Kidney (tissue), 14 donors: ENCODE measurements around the gene PHOX2B. TPM values are rescaled to one million over a fixed set of nuclear protein-coding genes. Genes with fewer than 3 reads are reported as not detected.
"Not testable (repeated sequence)": the region's sequence is repeated elsewhere in the genome, so short reads cannot be mapped to it uniquely, and the experiment has no call there.

Experiments used
- DNase-seq, 5 donors: peaks; one replicate each; pipeline ENCODE4 v3.0.0-alpha.2; 2013 to 2020
- FAIRE-seq: peaks from 2 replicates; lab custom pipeline; 2012; peaks lifted over from hg19 to GRCh38; lab: Jason Lieb, UNC
- H3K27ac ChIP-seq, 2 donors: one replicate each; pipeline ENCODE4 v1.7.0; 2013; ENCODE audit warnings: low read depth in 2 of 2, low read length in 2 of 2, inconsistent platforms in 1 of 2
- H3K27me3 ChIP-seq: one replicate; pipeline ENCODE4 v1.7.1; 2013; ENCODE audit warnings: low read length, inconsistent platforms; ENCODE audit not compliant: control insufficient read depth, insufficient read depth
- H3K36me3 ChIP-seq, 3 donors: one replicate each; pipeline versions ENCODE4 v1.7.0 to v1.7.1; 2013; ENCODE audit warnings: low read length in 3 of 3, control low read depth in 1 of 3, inconsistent platforms in 1 of 3; ENCODE audit not compliant: insufficient read depth in 3 of 3, control insufficient read depth in 2 of 3
- H3K4me1 ChIP-seq, 3 donors: one replicate each; pipeline versions ENCODE4 v1.7.0 to v1.7.1; 2013; ENCODE audit warnings: low read length in 3 of 3, inconsistent platforms in 1 of 3, low read depth in 1 of 3; ENCODE audit not compliant: control insufficient read depth in 2 of 3, insufficient read depth in 2 of 3
- H3K4me3 ChIP-seq, 3 donors: one replicate each; pipeline versions ENCODE4 v1.7.0 to v1.8.1; 2013; ENCODE audit warnings: low read length in 3 of 3, control low read depth in 1 of 3, inconsistent platforms in 1 of 3
- H3K9ac ChIP-seq, 3 donors: one replicate each; pipeline versions ENCODE4 v1.7.0 to v1.7.1; 2013; ENCODE audit warnings: low read length in 3 of 3, control low read depth in 1 of 3, inconsistent platforms in 1 of 3
- H3K9me3 ChIP-seq, 3 donors: one replicate each; pipeline versions ENCODE4 v1.7.0 to v1.7.1; 2013; ENCODE audit warnings: low read length in 3 of 3, control low read depth in 1 of 3, inconsistent platforms in 1 of 3; ENCODE audit not compliant: control insufficient read depth in 2 of 3, insufficient read depth in 1 of 3
- CTCF ChIP-seq: IDR thresholded peaks from 3 replicates; pipeline ENCODE4 v1.5.1; 2012; ENCODE audit warnings: mild to moderate bottlenecking, moderate library complexity, borderline replicate concordance; ENCODE audit not compliant: insufficient read depth; ENCODE audit errors: extremely low read depth
- intact Hi-C: fragments of 100-400 bp; cut with DNase I; formaldehyde crosslinking; loops from one replicate; pipeline ENCODE4 v1.11.1; 2022
- polyA plus RNA-seq: library from polyadenylated mRNA; stranded (reverse); fragments of 350-450 nt; fragmentation: Illumina TruSeq; extraction: RNeasy Lipid Tissue Mini Kit (QIAGEN cat#74804); gene quantifications from one replicate; pipeline ENCODE4 v1.2.3, GENCODE V29; 2014; ENCODE audit warnings: low read depth, low replicate concordance; ENCODE audit not compliant: insufficient read depth
- total RNA-seq: library from RNA; stranded (reverse); fragmentation: NEBNext Ultra II Directional; extraction: Animal tissue kit (Norgen Biotek cat#: 25700); gene quantifications from one replicate; pipeline ENCODE4 v1.2.1, GENCODE V29; 2021
- donor health status: control.
- donor health status: control.
- donor health status: control.
- donor health status: control.
- donor health status: control.
- donor health status: DM: yes; HTN: yes; CAD: no.
- donor health status: Normal renal cell carcinoma (clear cell type).

Gene PHOX2B
- total and polyA plus RNA-seq, 2 donors from 2014 or later: not detected

- no peak for TF ChIP-seq CTCF
Observed at GRCh38 chr4:41745292-41746024, 3.1 kb downstream of the PHOX2B start.

GRCh38 chr4:41744572-41745291 lies 3.8 kb downstream of the PHOX2B start:
- Histone ChIP-seq H3K27ac (no peak overlapping the region), H3K4me3 (no peak overlapping the region), H3K9ac (no peak overlapping the region), H3K4me1 (peaks cover 0 to 2% (median 0%) of the 10 kb centered on the region in 3 donors), H3K36me3 (no peaks in the 10 kb centered on the region), H3K27me3 (peaks cover 62% of the 10 kb centered on the region), H3K9me3 (no peaks in the 10 kb centered on the region)
- intact Hi-C loops: no loop called here
- FAIRE-seq (no peak), DNase-seq (peak in 3 of 5 donors; percentile 46 to 48 (median 47))
- no peak for TF ChIP-seq CTCF

More at GRCh38 chr4:41745292-41746024, 3.1 kb downstream of the PHOX2B start:
- Histone ChIP-seq H3K4me1 (peaks cover 0 to 2% (median 0%) of the 10 kb centered on the region in 3 donors), H3K9ac (no peak overlapping the region), H3K4me3 (no peak overlapping the region), H3K27me3 (peaks cover 69% of the 10 kb centered on the region), H3K36me3 (no peaks in the 10 kb centered on the region), H3K27ac (no peak overlapping the region), H3K9me3 (no peaks in the 10 kb centered on the region)
- DNase-seq (peak in 2 of 5 donors; percentile 9 to 49), FAIRE-seq (no peak)
- intact Hi-C loops: no loop called here

GRCh38 chr4:41741354-41741753 lies 7.2 kb downstream of the PHOX2B start:
- H3K4me1 ChIP-seq: no peaks in the 10 kb centered on the region
- DNase-seq (no peak), FAIRE-seq (no peak)
- intact Hi-C loops: no loop called here
- H3K27ac ChIP-seq: no peak overlapping the region
- no peaks in the 10 kb centered on the region for H3K36me3 ChIP-seq
- no peaks in the 10 kb centered on the region for H3K9me3 ChIP-seq
- H3K4me3 ChIP-seq: no peak overlapping the region
- H3K9ac ChIP-seq: no peak overlapping the region
- TF ChIP-seq CTCF: no peak
- H3K27me3 ChIP-seq: peaks cover 30% of the 10 kb centered on the region

- DNase-seq, H3K36me3 ChIP-seq, H3K4me3 ChIP-seq, intact Hi-C loops, H3K9ac ChIP-seq, H3K4me1 ChIP-seq, H3K27ac ChIP-seq, H3K27me3 ChIP-seq, FAIRE-seq, H3K9me3 ChIP-seq: not testable (repeated sequence)
Observed at GRCh38 chr4:41737491-41737890, 11.0 kb downstream of the PHOX2B start.
